Stimulated activated memory B cell treated with anti-CD40 and anti-IgM and Interleukin-4, amounts not matched to agents 10 μg/mL and 1 μg/mL and 100 μg/mL, for 72 hours (primary cell): Measurements from ENCODE around the gene PLPP3.

Experiments used
- ATAC-seq: fragments of 150-1000 bp; cut with Tn5 transposase; 2 replicates; pipeline ENCODE4 v1.10.0; 2021
- H3K27ac Mint-ChIP-seq: one replicate; pipeline ENCODE4 v1.8.0; 2022; ENCODE audit warnings: mild to moderate bottlenecking, mixed read lengths
- H3K27me3 Mint-ChIP-seq: one replicate; pipeline ENCODE4 v1.8.0; 2022; ENCODE audit warnings: mixed read lengths
- H3K36me3 Mint-ChIP-seq: one replicate; pipeline ENCODE4 v1.8.0; 2022; ENCODE audit warnings: mixed read lengths
- H3K4me1 Mint-ChIP-seq: one replicate; pipeline ENCODE4 v1.8.0; 2022; ENCODE audit warnings: mixed read lengths
- H3K4me3 Mint-ChIP-seq: one replicate; pipeline ENCODE4 v1.8.0; 2022; ENCODE audit warnings: mild to moderate bottlenecking, moderate library complexity, mixed read lengths
- H3K9me3 Mint-ChIP-seq: one replicate; pipeline ENCODE4 v1.8.0; 2022; ENCODE audit warnings: mixed read lengths

Gene PLPP3

DNA sequence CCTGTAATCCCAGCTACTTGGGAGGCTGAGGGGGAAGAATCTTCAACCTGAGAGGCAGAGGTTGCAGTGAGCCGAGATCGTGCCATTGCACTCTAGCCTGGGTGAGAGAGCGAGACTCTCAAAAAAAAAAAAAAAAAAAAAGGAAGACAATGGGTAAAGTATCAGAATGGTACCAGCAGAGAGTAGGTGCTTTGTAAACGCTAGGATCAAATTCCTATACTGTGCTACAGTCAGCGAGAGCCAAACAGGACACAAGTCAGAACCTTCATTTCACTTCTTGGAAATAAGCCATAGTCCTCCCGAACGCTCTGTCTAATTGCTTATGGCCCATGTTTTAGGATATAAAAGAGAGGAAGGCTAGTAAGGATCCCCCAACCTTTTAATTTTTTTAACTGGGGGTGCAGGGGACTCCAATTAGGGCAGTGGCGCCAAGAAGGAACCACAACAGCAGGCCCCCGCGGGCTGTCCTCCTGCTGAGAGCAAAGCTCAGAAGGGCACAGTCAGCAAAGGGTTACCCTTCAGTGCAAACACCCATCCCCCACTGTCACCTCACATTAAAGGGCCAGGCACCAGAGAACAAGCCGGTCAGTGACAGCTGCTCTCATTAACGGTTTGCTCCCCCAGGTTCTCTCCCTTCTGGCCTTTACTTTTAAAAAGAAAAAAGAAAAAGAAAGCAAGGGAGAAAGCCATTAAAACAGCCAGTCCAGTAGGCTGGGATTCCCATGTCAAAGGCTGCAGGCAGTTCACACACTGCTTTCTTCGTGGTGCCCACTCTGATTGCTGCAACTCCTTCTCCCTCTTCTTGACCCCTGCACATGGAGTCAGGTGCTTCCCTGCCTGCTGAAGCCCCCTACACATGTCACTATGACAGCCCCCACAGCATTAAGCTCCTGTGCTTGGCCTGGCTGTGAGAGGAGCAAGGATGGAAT is 69.4 kb downstream of the PLPP3 start:
- Mint-ChIP-seq H3K4me1 (peaks cover under 1% of the 10 kb centered on the region), H3K27ac (no peak overlapping the region), H3K9me3 (no peaks in the 10 kb centered on the region), H3K36me3 (peaks cover 35% of the 10 kb centered on the region), H3K27me3 (no peaks in the 10 kb centered on the region), H3K4me3 (no peak overlapping the region)
- ATAC-seq = no peak

GRCh38 chr1:56508523-56508983 is 70.8 kb downstream of the PLPP3 start:
- peaks cover 35% of the 10 kb centered on the region for H3K36me3 Mint-ChIP-seq
- no peaks in the 10 kb centered on the region for H3K4me1 Mint-ChIP-seq
- no peaks in the 10 kb centered on the region for H3K27me3 Mint-ChIP-seq
- no peak overlapping the region for H3K27ac Mint-ChIP-seq
- no peak overlapping the region for H3K4me3 Mint-ChIP-seq
- ATAC-seq = no peak
- H3K9me3 Mint-ChIP-seq = no peaks in the 10 kb centered on the region

- Mint-ChIP-seq H3K36me3 (peaks cover 32% of the 10 kb centered on the region), H3K27me3 (no peaks in the 10 kb centered on the region), H3K4me3 (no peak overlapping the region), H3K4me1 (no peaks in the 10 kb centered on the region), H3K9me3 (no peaks in the 10 kb centered on the region), H3K27ac (no peak overlapping the region)
- no peak for ATAC-seq
Observed at GRCh38 chr1:56507925-56508522, 71.3 kb downstream of the PLPP3 start.

GRCh38 chr1:56506951-56507491 is 72.3 kb downstream of the PLPP3 start:
- no peaks in the 10 kb centered on the region for H3K9me3 Mint-ChIP-seq
- peaks cover 28% of the 10 kb centered on the region for H3K36me3 Mint-ChIP-seq
- H3K27ac Mint-ChIP-seq = no peak overlapping the region
- H3K4me1 Mint-ChIP-seq = no peaks in the 10 kb centered on the region
- no peak overlapping the region for H3K4me3 Mint-ChIP-seq
- no peaks in the 10 kb centered on the region for H3K27me3 Mint-ChIP-seq
- ATAC-seq = no peak

- peaks cover 27% of the 10 kb centered on the region for H3K36me3 Mint-ChIP-seq
- ATAC-seq = no peak
- no peaks in the 10 kb centered on the region for H3K27me3 Mint-ChIP-seq
- H3K27ac Mint-ChIP-seq = no peak overlapping the region
- no peaks in the 10 kb centered on the region for H3K4me1 Mint-ChIP-seq
- no peaks in the 10 kb centered on the region for H3K9me3 Mint-ChIP-seq
- no peak overlapping the region for H3K4me3 Mint-ChIP-seq
Observed at GRCh38 chr1:56505792-56506743, 73.3 kb downstream of the PLPP3 start.

DNA sequence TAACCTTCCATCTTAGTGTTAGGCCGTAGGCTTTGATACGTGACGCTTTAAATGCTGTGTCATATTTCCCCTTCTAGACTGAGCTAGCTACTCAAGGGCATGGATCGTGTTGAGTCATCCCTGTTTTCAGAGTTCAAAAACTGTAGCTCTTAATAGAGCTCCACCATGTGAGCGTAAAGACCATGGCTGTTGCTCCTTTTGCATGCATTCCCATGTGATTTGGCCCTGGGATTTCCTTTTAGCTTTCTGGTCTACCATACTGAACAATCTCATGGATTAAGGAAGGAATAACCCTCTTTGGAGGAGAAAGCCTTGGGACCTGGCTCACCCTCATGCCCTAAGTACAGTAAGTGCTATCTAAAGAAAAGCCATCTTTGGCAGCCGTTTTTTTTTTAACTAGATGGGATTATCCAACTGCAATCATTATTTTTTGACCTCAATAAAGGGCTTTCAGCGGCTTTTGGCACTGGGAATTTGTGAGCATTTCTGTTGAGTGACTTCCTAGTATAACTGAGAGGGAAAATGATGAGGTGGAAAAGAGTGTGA is 76.6 kb downstream of the PLPP3 start:
- Mint-ChIP-seq H3K27ac (no peak overlapping the region), H3K36me3 (peaks cover 23% of the 10 kb centered on the region), H3K4me1 (no peaks in the 10 kb centered on the region), H3K4me3 (no peak overlapping the region), H3K27me3 (no peaks in the 10 kb centered on the region), H3K9me3 (no peaks in the 10 kb centered on the region)
- no peak for ATAC-seq

GRCh38 chr1:56501888-56502287 is 77.5 kb downstream of the PLPP3 start:
- Mint-ChIP-seq H3K36me3 (peaks cover 17% of the 10 kb centered on the region), H3K27ac (no peak overlapping the region), H3K9me3 (no peaks in the 10 kb centered on the region), H3K4me1 (no peaks in the 10 kb centered on the region), H3K27me3 (no peaks in the 10 kb centered on the region), H3K4me3 (no peak overlapping the region)
- ATAC-seq = no peak

GRCh38 chr1:56501426-56501825 is 77.9 kb downstream of the PLPP3 start:
- ATAC-seq = no peak
- Mint-ChIP-seq H3K36me3 (peaks cover 14% of the 10 kb centered on the region), H3K9me3 (no peaks in the 10 kb centered on the region), H3K27me3 (no peaks in the 10 kb centered on the region), H3K4me3 (no peak overlapping the region), H3K4me1 (no peaks in the 10 kb centered on the region), H3K27ac (no peak overlapping the region)

DNA sequence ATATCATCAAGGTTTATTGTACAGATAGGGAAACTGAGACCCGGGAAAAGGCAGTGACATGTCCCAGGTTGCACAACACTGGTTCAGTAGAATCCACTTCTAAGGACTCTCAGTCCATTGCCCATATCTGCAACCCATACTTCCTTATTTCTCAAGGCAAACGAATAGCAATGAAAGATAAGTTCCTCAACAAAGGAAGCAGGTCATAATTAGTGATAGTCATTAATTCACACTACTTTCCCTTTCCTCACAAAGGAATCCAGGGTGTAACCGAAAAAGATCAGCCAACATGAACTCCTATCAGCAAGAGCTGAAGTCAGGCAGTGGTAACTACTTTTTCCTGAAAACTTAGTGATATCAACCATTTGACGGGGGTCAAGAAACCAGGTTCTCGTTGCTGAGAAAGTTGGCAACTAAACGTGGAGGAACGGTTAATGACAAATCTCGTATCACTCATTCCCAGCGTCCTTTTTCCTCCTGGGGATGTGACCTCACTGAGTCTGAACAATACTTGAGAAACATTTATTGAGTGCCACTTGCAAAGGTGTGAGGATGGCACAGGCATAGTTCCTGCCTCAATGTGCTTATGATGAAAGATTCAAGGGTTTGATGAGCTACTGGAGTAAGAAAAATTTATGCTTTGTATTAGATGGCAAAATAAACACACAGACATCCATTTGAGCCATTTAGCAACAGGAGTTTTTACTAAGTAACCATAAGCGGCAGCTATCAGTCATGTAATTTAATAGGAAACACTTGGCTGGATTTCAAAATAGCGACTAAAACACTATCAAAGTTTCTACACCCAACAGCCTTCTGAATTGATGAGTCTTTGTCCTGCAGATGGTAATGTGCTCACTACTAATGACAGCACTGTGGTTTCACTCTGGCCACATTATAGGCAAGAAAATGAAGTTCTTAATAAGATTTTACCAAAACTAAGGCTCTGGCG is 82.3 kb downstream of the PLPP3 start:
- no peaks in the 10 kb centered on the region for H3K9me3 Mint-ChIP-seq
- no peak overlapping the region for H3K4me3 Mint-ChIP-seq
- no peaks in the 10 kb centered on the region for H3K4me1 Mint-ChIP-seq
- H3K36me3 Mint-ChIP-seq = peaks cover 22% of the 10 kb centered on the region
- H3K27ac Mint-ChIP-seq = no peak overlapping the region
- H3K27me3 Mint-ChIP-seq = no peaks in the 10 kb centered on the region
- ATAC-seq = no peak

DNA sequence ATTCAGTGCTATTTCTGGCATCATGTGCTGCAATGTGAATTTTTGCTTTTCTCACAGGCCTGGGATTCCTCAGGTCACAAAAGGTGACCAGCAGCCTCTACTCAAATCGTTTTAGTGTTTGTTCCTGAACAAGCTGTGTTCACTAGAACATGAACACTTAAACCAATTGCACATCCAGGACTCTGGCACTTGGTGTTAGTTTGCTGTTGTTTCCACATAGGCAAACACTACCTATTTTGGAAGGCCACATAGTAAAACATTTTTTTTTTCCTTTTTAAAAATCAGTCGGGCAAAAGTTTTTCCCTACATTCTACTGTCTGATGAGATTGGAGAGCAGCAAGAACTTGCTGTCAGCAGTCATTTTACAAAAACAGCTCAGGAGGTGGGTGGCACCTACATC is 83.2 kb downstream of the PLPP3 start:
- Mint-ChIP-seq H3K4me3 (no peak overlapping the region), H3K36me3 (peaks cover 17% of the 10 kb centered on the region), H3K27ac (no peak overlapping the region), H3K27me3 (no peaks in the 10 kb centered on the region), H3K9me3 (no peaks in the 10 kb centered on the region), H3K4me1 (no peaks in the 10 kb centered on the region)
- ATAC-seq = no peak

GRCh38 chr1:56495538-56495937 is 83.8 kb downstream of the PLPP3 start:
- H3K27me3 Mint-ChIP-seq = no peaks in the 10 kb centered on the region
- peaks cover 17% of the 10 kb centered on the region for H3K36me3 Mint-ChIP-seq
- no peaks in the 10 kb centered on the region for H3K9me3 Mint-ChIP-seq
- H3K27ac Mint-ChIP-seq = no peak overlapping the region
- ATAC-seq = no peak
- no peaks in the 10 kb centered on the region for H3K4me1 Mint-ChIP-seq
- H3K4me3 Mint-ChIP-seq = no peak overlapping the region

GRCh38 chr1:56494306-56494705 is 85.1 kb downstream of the PLPP3 start:
- Mint-ChIP-seq H3K27ac (no peak overlapping the region), H3K36me3 (peaks cover 17% of the 10 kb centered on the region), H3K4me1 (no peaks in the 10 kb centered on the region), H3K27me3 (no peaks in the 10 kb centered on the region), H3K4me3 (no peak overlapping the region), H3K9me3 (no peaks in the 10 kb centered on the region)
- no peak for ATAC-seq

DNA sequence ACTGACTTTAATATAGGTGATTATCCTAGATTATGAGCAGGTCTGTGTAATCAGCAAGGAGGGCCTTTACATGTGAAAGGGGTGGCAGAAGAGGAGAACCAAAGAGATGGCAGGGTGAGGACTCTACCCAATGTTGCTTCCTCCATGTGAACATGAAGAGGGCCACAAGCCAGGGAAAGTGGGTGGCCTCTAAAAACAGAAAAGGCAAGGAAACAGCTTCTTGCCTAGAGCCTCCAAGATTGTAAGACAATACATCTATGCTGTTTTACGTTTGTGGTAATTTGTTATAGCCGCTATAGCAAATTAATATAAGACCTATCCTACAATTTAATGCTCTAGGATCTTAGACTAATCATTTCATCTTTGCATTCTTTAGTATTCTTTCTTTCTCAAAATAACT is 85.5 kb downstream of the PLPP3 start:
- Mint-ChIP-seq H3K4me3 (no peak overlapping the region), H3K36me3 (peaks cover 17% of the 10 kb centered on the region), H3K27ac (no peak overlapping the region), H3K9me3 (no peaks in the 10 kb centered on the region), H3K4me1 (no peaks in the 10 kb centered on the region), H3K27me3 (no peaks in the 10 kb centered on the region)
- ATAC-seq = no peak

GRCh38 chr1:56491441-56491840 is 87.9 kb downstream of the PLPP3 start:
- H3K4me1 Mint-ChIP-seq = no peaks in the 10 kb centered on the region
- no peak overlapping the region for H3K4me3 Mint-ChIP-seq
- peaks cover 16% of the 10 kb centered on the region for H3K36me3 Mint-ChIP-seq

More at GRCh38 chr1:56491441-56491840, 87.9 kb downstream of the PLPP3 start:
- Mint-ChIP-seq H3K27ac (no peak overlapping the region), H3K9me3 (no peaks in the 10 kb centered on the region), H3K27me3 (no peaks in the 10 kb centered on the region)
- no peak for ATAC-seq
